Measurements from ENCODE around the gene PCBP3. TPM values are rescaled to one million over a fixed set of nuclear protein-coding genes. Genes with fewer than 3 reads are reported as not detected.

PCBP3 gene
- total RNA-seq, 2 experiments from 2014 or later, result 3.4 to 3.8 TPM

- no peak overlapping the region for H3K4me3 ChIP-seq (ENCODE audit: low read length)
- DNase-seq (no peak), ATAC-seq (ENCODE audit: poor library complexity) (no peak)
- intact Hi-C loops (cut with DNase I, micrococcal nuclease), result no loop called here
- no peaks in the 10 kb centered on the region for H3K4me1 ChIP-seq (ENCODE audit: insufficient read depth, low read length)
- H3K27ac ChIP-seq (ENCODE audit: low read depth in 1 of 2, low read length in 2 of 2), result no peak overlapping the region
- CTCF ChIA-PET, result no interaction called here
- no peak overlapping the region for H3K27ac Mint-ChIP-seq
- H3K36me3 Mint-ChIP-seq (ENCODE audit: low read depth), result no peaks in the 10 kb centered on the region
- no peaks in the 10 kb centered on the region for H3K4me1 Mint-ChIP-seq (ENCODE audit: low read depth)
- no peak overlapping the region for H3K4me3 Mint-ChIP-seq
- TF ChIP-seq CTCF (IDR thresholded peaks at IDR 0.05), result no peak
- H3K9me3 Mint-ChIP-seq, result no peaks in the 10 kb centered on the region
- H3K9me3 ChIP-seq (ENCODE audit: control insufficient read depth in 1 of 2, insufficient read depth in 1 of 2, low read length in 2 of 2), result no peaks in the 10 kb centered on the region
- POLR2A ChIA-PET, result no interaction called here
- no peaks in the 10 kb centered on the region for H3K27me3 ChIP-seq (ENCODE audit: control insufficient read depth in 1 of 2, insufficient read depth in 2 of 2, low read length in 2 of 2)
- H3K36me3 ChIP-seq (ENCODE audit: insufficient read depth, low read length), result no peaks in the 10 kb centered on the region
- H3K27me3 Mint-ChIP-seq, result no peaks in the 10 kb centered on the region
These were observed 265.2 kb downstream of the PCBP3 start for GRCh38 chr21:45908536-45909237.

- no peak for ATAC-seq (ENCODE audit: poor library complexity)
- DNase-seq, result no peak
- Histone ChIP-seq H3K36me3 (ENCODE audit: insufficient read depth, low read length) (no peaks in the 10 kb centered on the region), H3K9me3 (ENCODE audit: control insufficient read depth in 1 of 2, insufficient read depth in 1 of 2, low read length in 2 of 2) (no peaks in the 10 kb centered on the region), H3K27me3 (ENCODE audit: control insufficient read depth in 1 of 2, insufficient read depth in 2 of 2, low read length in 2 of 2) (no peaks in the 10 kb centered on the region), H3K4me1 (ENCODE audit: insufficient read depth, low read length) (no peaks in the 10 kb centered on the region), H3K27ac (ENCODE audit: low read depth in 1 of 2, low read length in 2 of 2) (no peak overlapping the region), H3K4me3 (ENCODE audit: low read length) (no peak overlapping the region)
- H3K9me3 Mint-ChIP-seq, result no peaks in the 10 kb centered on the region
- no peaks in the 10 kb centered on the region for H3K27me3 Mint-ChIP-seq
- no peaks in the 10 kb centered on the region for H3K36me3 Mint-ChIP-seq (ENCODE audit: low read depth)
- no peak for TF ChIP-seq CTCF (IDR thresholded peaks at IDR 0.05)
- intact Hi-C loops (cut with DNase I, micrococcal nuclease), result no loop called here
- CTCF ChIA-PET, result no interaction called here
- H3K4me3 Mint-ChIP-seq, result no peak overlapping the region
- H3K27ac Mint-ChIP-seq, result no peak overlapping the region
- H3K4me1 Mint-ChIP-seq (ENCODE audit: low read depth), result no peaks in the 10 kb centered on the region
- POLR2A ChIA-PET, result no interaction called here
These were observed 265.9 kb downstream of the PCBP3 start for GRCh38 chr21:45909238-45909988.

- Histone ChIP-seq H3K27me3 (ENCODE audit: control insufficient read depth in 1 of 2, insufficient read depth in 2 of 2, low read length in 2 of 2) (no peaks in the 10 kb centered on the region), H3K4me3 (ENCODE audit: low read length) (no peak overlapping the region), H3K9me3 (ENCODE audit: control insufficient read depth in 1 of 2, insufficient read depth in 1 of 2, low read length in 2 of 2) (no peaks in the 10 kb centered on the region), H3K36me3 (ENCODE audit: insufficient read depth, low read length) (no peaks in the 10 kb centered on the region), H3K27ac (ENCODE audit: low read depth in 1 of 2, low read length in 2 of 2) (no peak overlapping the region), H3K4me1 (ENCODE audit: insufficient read depth, low read length) (no peaks in the 10 kb centered on the region)
- CTCF ChIA-PET, result no interaction called here
- no peak for ATAC-seq (ENCODE audit: poor library complexity)
- no peak for DNase-seq
- POLR2A ChIA-PET, result no interaction called here
- Mint-ChIP-seq H3K4me3 (no peak overlapping the region), H3K27me3 (no peaks in the 10 kb centered on the region), H3K27ac (no peak overlapping the region), H3K36me3 (ENCODE audit: low read depth) (no peaks in the 10 kb centered on the region), H3K9me3 (no peaks in the 10 kb centered on the region), H3K4me1 (ENCODE audit: low read depth) (no peaks in the 10 kb centered on the region)
- intact Hi-C loops (cut with DNase I, micrococcal nuclease), result no loop called here
- TF ChIP-seq CTCF (IDR thresholded peaks at IDR 0.05), result no peak
These were observed 266.6 kb downstream of the PCBP3 start for GRCh38 chr21:45910155-45910547.

Measured in CD4-positive, alpha-beta T cell (primary cell).